GM12873 (cell line): ENCODE data around the gene SMIM43.
A peak's percentile ranks its signal among the peaks of the same experiment; 100 is the strongest.

Experiments
- CTCF ChIP-seq: IDR thresholded peaks from 2 replicates; pipeline ENCODE4 v1.5.1; 2012; ENCODE audit warnings: low read depth, mild to moderate bottlenecking, moderate library complexity, low read length, control low read depth; ENCODE audit not compliant: insufficient read depth; ENCODE audit errors: missing control alignments

The SMIM43 gene

GRCh38 chr4:121734571-121734970, 30.4 kb downstream of the SMIM43 start:
- TF ChIP-seq CTCF: no peak

GRCh38 chr4:121733942-121734341, 31.0 kb downstream of the SMIM43 start:
- TF ChIP-seq CTCF: no peak

GRCh38 chr4:121728798-121729226, 36.2 kb downstream of the SMIM43 start:
- TF ChIP-seq CTCF: no peak

- TF ChIP-seq CTCF: no peak
These were observed 36.9 kb downstream of the SMIM43 start for GRCh38 chr4:121728066-121728465.

GRCh38 chr4:121726642-121727268, 38.2 kb downstream of the SMIM43 start:
- TF ChIP-seq CTCF: peak; percentile 71

- no peak for TF ChIP-seq CTCF
These were observed 40.3 kb downstream of the SMIM43 start for GRCh38 chr4:121724671-121725070.

- TF ChIP-seq CTCF: no peak
These were observed 43.3 kb downstream of the SMIM43 start for GRCh38 chr4:121721700-121722099.
